K562 (cell line): Measurements from ENCODE around the gene BRSK1. TPM values are rescaled to one million over a fixed set of nuclear protein-coding genes. Genes with fewer than 3 reads are reported as not detected.

Experiments used
- ARID3B ChIP-seq: fragments of 250-450 bp; sonication (Bioruptor Pico); IDR thresholded peaks from 2 replicates; pipeline ENCODE4 v1.4.0; 2020; ENCODE audit warnings: borderline replicate concordance
- ATF7 ChIP-seq: fragments of 450-650 bp; IDR thresholded peaks from 2 replicates; pipeline ENCODE4 v1.7.1; 2014; ENCODE audit warnings: mild to moderate bottlenecking, moderate library complexity
- CBX2 ChIP-seq: fragments of 200-600 bp; sonication (generic); IDR thresholded peaks from one replicate; pipeline ENCODE4 v1.6.1; 2012; ENCODE audit warnings: mild to moderate bottlenecking, low read length, inconsistent platforms; ENCODE audit not compliant: insufficient read depth, poor library complexity, severe bottlenecking
- CEBPG ChIP-seq, 3 experiments: fragments of 200-800 bp in 1 of 3; sonication (Bioruptor generic) in 1 of 3; sonication (generic) in 1 of 3; formaldehyde crosslinking in 1 of 3; IDR thresholded peaks in 2 of 3; conservative IDR thresholded peaks in 1 of 3; 2 replicates each; pipeline versions ENCODE4 v1.6.1 to v1.8.0; 2016 to 2022; ENCODE audit warnings: missing compliant biosample characterization in 2 of 3, missing genetic modification characterization in 2 of 3, mild to moderate bottlenecking in 1 of 3, missing genetic modification reagents in 1 of 3
- CREB3L1 ChIP-seq: fragments of 450-650 bp; IDR thresholded peaks from 2 replicates; pipeline ENCODE4 v1.6.1; 2014; ENCODE audit warnings: low read depth, mild to moderate bottlenecking, moderate library complexity, borderline replicate concordance
- ETV6 ChIP-seq, 3 experiments: fragments of 150-350 bp in 1 of 3; sonication (generic) in 1 of 3; formaldehyde crosslinking in 1 of 3; IDR thresholded peaks; 2 replicates each; pipeline versions ENCODE4 v1.6.1 to v1.8.0; 2014 to 2022; ENCODE audit warnings: borderline replicate concordance in 2 of 3, low read depth in 2 of 3, antibody characterized with exemption in 1 of 3, low read length in 1 of 3, mild to moderate bottlenecking in 1 of 3, missing genetic modification reagents in 1 of 3
- FOS ChIP-seq: IDR thresholded peaks from 3 replicates; pipeline ENCODE4 v1.6.1; 2011; ENCODE audit not compliant: insufficient read length; ENCODE audit errors: extremely low read depth
- FOXJ2 ChIP-seq: fragments of 200-800 bp; sonication (Bioruptor generic); IDR thresholded peaks from 2 replicates; pipeline ENCODE4 v1.6.1; 2016; ENCODE audit warnings: missing genetic modification characterization, missing compliant biosample characterization
- MNT ChIP-seq, 2 experiments: fragments of 450-650 bp; conservative IDR thresholded peaks; 2 replicates each; pipeline ENCODE4 v1.6.1; 2017; ENCODE audit warnings: mild to moderate bottlenecking in 2 of 2, moderate library complexity in 2 of 2
- PHF8 ChIP-seq: fragments of 200-600 bp; sonication (generic); IDR thresholded peaks from 2 replicates; pipeline ENCODE4 v1.6.1; 2012; ENCODE audit warnings: mixed run types, mild to moderate bottlenecking, inconsistent platforms, low read length, moderate library complexity, borderline replicate concordance
- SP2 ChIP-seq: IDR thresholded peaks from 2 replicates; pipeline ENCODE4 v1.6.1; 2011; ENCODE audit warnings: mild to moderate bottlenecking, low read depth, low read length, moderate library complexity; ENCODE audit not compliant: poor library complexity, severe bottlenecking; ENCODE audit errors: extremely low read depth
- SRSF1 ChIP-seq: fragments of 200-400 bp; formaldehyde crosslinking; IDR thresholded peaks from 2 replicates; pipeline ENCODE4 v1.6.1; 2017; ENCODE audit warnings: mild to moderate bottlenecking, low read depth, low read length, moderate library complexity
- TBP ChIP-seq: optimal IDR thresholded peaks from 2 replicates; pipeline ENCODE3; 2011; ENCODE audit warnings: low read depth, low read length, improper control_type of control experiment
- ZBTB9 ChIP-seq: fragments of 450-650 bp; formaldehyde crosslinking; IDR thresholded peaks from 2 replicates; pipeline ENCODE4 v1.4.0; 2020; ENCODE audit warnings: mild to moderate bottlenecking, moderate library complexity
- polyA plus RNA-seq, 8 experiments: library from polyadenylated mRNA; depleted of rRNA in 4 of 8; stranded (reverse) in 5 of 8; unstranded in 3 of 8; fragments of >200 nt; fragmentation: Nextera tagmentation in 2 of 8; fragmentation: Illumina TruSeq in 1 of 8; extraction: Ambion mirVana in 2 of 8; extraction: Trizol in 1 of 8; gene quantifications; 2 replicates each; pipeline versions ENCODE4 v1.2.1 to v1.2.3, GENCODE V29; 2011 to 2014; ENCODE audit warnings: inconsistent platforms in 1 of 8, missing spikeins in 1 of 8
- total RNA-seq, 7 experiments: library from RNA; depleted of rRNA in 6 of 7; stranded (reverse); fragments of >200 nt in 6 of 7; fragmentation: Illumina TruSeq in 2 of 7; extraction: Trizol in 2 of 7; gene quantifications; 2 replicates each; pipeline versions ENCODE4 v1.2.1 to v1.2.3, GENCODE V29; 2011 to 2021; ENCODE audit warnings: low replicate concordance in 1 of 7
- TF ChIP-seq, protein P1 (sequence below): sonication (generic); formaldehyde crosslinking; IDR thresholded peaks from 2 replicates; pipeline ENCODE4 v1.8.0; 2022; ENCODE audit warnings: missing genetic modification reagents, mild to moderate bottlenecking, moderate library complexity, borderline replicate concordance
- TF ChIP-seq, protein P2 (sequence below): sonication (generic); IDR thresholded peaks from 2 replicates; pipeline ENCODE4 v1.6.1; 2016

BRSK1 gene
- total and polyA plus RNA-seq, 9 of the 15 experiments (the other 6 are each of a cell fraction or from before 2014, with no cell fraction given): 1.7 to 9.3 (median 3.8) TPM; not detected in 2

- TF ChIP-seq ETV6 (IDR thresholded peaks at IDR 0.05; ENCODE audit: borderline replicate concordance in 1 of 2, low read depth in 2 of 2, low read length in 1 of 2) (no peak), ETV6 (CRISPR knock-in tag; IDR thresholded peaks at IDR 0.05; ENCODE audit: borderline replicate concordance) (no peak), ATF7 (peak; percentile 92), CBX2 (no peak), FOS (peak; percentile 95), TBP (peak; percentile 84), MNT (conservative IDR thresholded peaks at IDR 0.05) (peak; percentile 79 to 86), CREB3L1 (0 out of 2 replicates have a peak, but pooled peaks have one; percentile 19), SRSF1 (no peak), FOXJ2 (tag) (peak; percentile 92), ARID3B (CRISPR knock-in tag) (no peak), PHF8 (peak; percentile 3; the same call in 1 of the 2 replicates), SP2 (peak; percentile 83), CEBPG (CRISPR knock-in tag; IDR thresholded peaks at IDR 0.05) (no peak), CEBPG (tag; conservative IDR thresholded peaks at IDR 0.05 in 1 of 2, IDR thresholded peaks at IDR 0.05 in 1 of 2) (no peak), ZBTB9 (CRISPR knock-in tag) (no peak)
- TF ChIP-seq, protein P1, sequence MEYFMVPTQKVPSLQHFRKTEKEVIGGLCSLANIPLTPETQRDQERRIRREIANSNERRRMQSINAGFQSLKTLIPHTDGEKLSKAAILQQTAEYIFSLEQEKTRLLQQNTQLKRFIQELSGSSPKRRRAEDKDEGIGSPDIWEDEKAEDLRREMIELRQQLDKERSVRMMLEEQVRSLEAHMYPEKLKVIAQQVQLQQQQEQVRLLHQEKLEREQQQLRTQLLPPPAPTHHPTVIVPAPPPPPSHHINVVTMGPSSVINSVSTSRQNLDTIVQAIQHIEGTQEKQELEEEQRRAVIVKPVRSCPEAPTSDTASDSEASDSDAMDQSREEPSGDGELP (CRISPR knock-in tag): peak; percentile 77; the same call in 1 of the 2 replicates
- TF ChIP-seq, protein P2, sequence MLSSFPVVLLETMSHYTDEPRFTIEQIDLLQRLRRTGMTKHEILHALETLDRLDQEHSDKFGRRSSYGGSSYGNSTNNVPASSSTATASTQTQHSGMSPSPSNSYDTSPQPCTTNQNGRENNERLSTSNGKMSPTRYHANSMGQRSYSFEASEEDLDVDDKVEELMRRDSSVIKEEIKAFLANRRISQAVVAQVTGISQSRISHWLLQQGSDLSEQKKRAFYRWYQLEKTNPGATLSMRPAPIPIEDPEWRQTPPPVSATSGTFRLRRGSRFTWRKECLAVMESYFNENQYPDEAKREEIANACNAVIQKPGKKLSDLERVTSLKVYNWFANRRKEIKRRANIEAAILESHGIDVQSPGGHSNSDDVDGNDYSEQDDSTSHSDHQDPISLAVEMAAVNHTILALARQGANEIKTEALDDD: no peak
Observed at GRCh38 chr19:55339105-55339888, 55.5 kb downstream of the BRSK1 start, which contains the start of gene KMT5C (continued).
